HEK293 (cell line): ENCODE data around the gene MRAP2.

Experiments used
- CTCF ChIA-PET: fragments of 350-600 bp; formaldehyde crosslinking; extraction: SDS; loops from one replicate; lab custom pipeline; 2021; ENCODE audit warnings: antibody characterized with exemption; lab: Yijun Ruan, JAX
- POLR2A ChIA-PET: fragments of 300-600 bp; formaldehyde crosslinking; extraction: SDS; loops from one replicate; lab custom pipeline; 2020; ENCODE audit warnings: antibody characterized with exemption, inconsistent platforms; lab: Yijun Ruan, JAX
- H3K27ac ChIP-seq: fragments of 200-500 bp; sonication (Bioruptor generic); 2 replicates; pipeline ENCODE4 v1.5.1; 2014; ENCODE audit warnings: low read depth, low read length, control low read depth, inconsistent platforms; ENCODE audit errors: extremely low read depth
- H3K36me3 ChIP-seq, 2 experiments: fragments of 200-500 bp in 1 of 2; sonication (Bioruptor generic) in 1 of 2; 1 replicate in 1 of 2; 2 replicates in 1 of 2; pipeline ENCODE4 v1.5.1; 2014 to 2017; ENCODE audit warnings: inconsistent platforms in 2 of 2, low read length in 2 of 2; ENCODE audit not compliant: control insufficient read depth in 2 of 2, insufficient read depth in 1 of 2
- H3K4me1 ChIP-seq: fragments of 200-500 bp; sonication (Bioruptor generic); 2 replicates; pipeline ENCODE4 v1.5.1; 2014; ENCODE audit warnings: mild to moderate bottlenecking, low read length, inconsistent platforms; ENCODE audit not compliant: control insufficient read depth, insufficient read depth
- H3K4me3 ChIP-seq: 2 replicates; pipeline ENCODE4 v1.5.1; 2011; ENCODE audit warnings: low read depth, mild to moderate bottlenecking, control low read depth, low read length, moderate library complexity
- H3K9me3 ChIP-seq: fragments of 200-500 bp; sonication (Bioruptor generic); 2 replicates; pipeline ENCODE4 v1.5.1; 2014; ENCODE audit warnings: low read depth, low read length, inconsistent platforms; ENCODE audit not compliant: control insufficient read depth, insufficient read depth
- AEBP2 ChIP-seq: fragments of 450-650 bp; formaldehyde crosslinking; IDR thresholded peaks from 2 replicates; pipeline ENCODE4 v1.5.1; 2016; ENCODE audit warnings: missing biosample characterization, missing genetic modification characterization, borderline replicate concordance
- HOXD13 ChIP-seq: sonication (generic); formaldehyde crosslinking; IDR thresholded peaks from 2 replicates; pipeline ENCODE4 v1.8.0; 2022; ENCODE audit warnings: missing genetic modification reagents, borderline replicate concordance
- KLF16 ChIP-seq: fragments of 450-650 bp; formaldehyde crosslinking; IDR thresholded peaks from 2 replicates; pipeline ENCODE4 v1.5.1; 2017; ENCODE audit warnings: missing biosample characterization, missing genetic modification characterization
- KLF17 ChIP-seq: fragments of 450-650 bp; formaldehyde crosslinking; IDR thresholded peaks from 2 replicates; pipeline ENCODE4 v1.5.1; 2016; ENCODE audit warnings: missing biosample characterization, missing genetic modification characterization
- OSR2 ChIP-seq: fragments of 450-650 bp; formaldehyde crosslinking; IDR thresholded peaks from 2 replicates; pipeline ENCODE4 v1.5.1; 2016; ENCODE audit warnings: missing biosample characterization, missing genetic modification characterization
- SALL2 ChIP-seq: fragments of 450-650 bp; formaldehyde crosslinking; IDR thresholded peaks from 2 replicates; pipeline ENCODE4 v1.5.0; 2017; ENCODE audit warnings: missing biosample characterization, mild to moderate bottlenecking, missing genetic modification characterization, borderline replicate concordance
- SETDB1 ChIP-seq: IDR thresholded peaks from one replicate; pipeline ENCODE4 v1.6.1; 2017; ENCODE audit warnings: mild to moderate bottlenecking, low read length, moderate library complexity, mixed read lengths; ENCODE audit not compliant: insufficient read length
- WT1 ChIP-seq: fragments of 450-650 bp; formaldehyde crosslinking; IDR thresholded peaks from 2 replicates; pipeline ENCODE4 v1.5.1; 2016; ENCODE audit warnings: missing biosample characterization, missing genetic modification characterization
- ZBTB20 ChIP-seq: fragments of 450-650 bp; formaldehyde crosslinking; IDR thresholded peaks from 2 replicates; pipeline ENCODE4 v1.5.1; 2016; ENCODE audit warnings: missing biosample characterization, missing genetic modification characterization
- ZFP37 ChIP-seq: fragments of 450-650 bp; formaldehyde crosslinking; IDR thresholded peaks from 2 replicates; pipeline ENCODE4 v1.5.1; 2016; ENCODE audit warnings: missing biosample characterization, missing genetic modification characterization
- ZFP41 ChIP-seq: fragments of 450-650 bp; formaldehyde crosslinking; IDR thresholded peaks from 2 replicates; pipeline ENCODE4 v1.5.1; 2016; ENCODE audit warnings: missing biosample characterization, missing genetic modification characterization, borderline replicate concordance
- ZIC2 ChIP-seq: fragments of 450-650 bp; formaldehyde crosslinking; IDR thresholded peaks from 2 replicates; pipeline ENCODE4 v1.5.1; 2016; ENCODE audit warnings: missing biosample characterization, missing genetic modification characterization
- ZNF10 ChIP-seq: fragments of 450-650 bp; formaldehyde crosslinking; IDR thresholded peaks from 2 replicates; pipeline ENCODE4 v1.5.1; 2017; ENCODE audit warnings: missing biosample characterization, missing genetic modification characterization
- ZNF132 ChIP-seq: fragments of 450-650 bp; formaldehyde crosslinking; IDR thresholded peaks from 2 replicates; pipeline ENCODE4 v1.5.1; 2017; ENCODE audit warnings: missing biosample characterization, missing genetic modification characterization, borderline replicate concordance
- ZNF138 ChIP-seq: fragments of 450-650 bp; formaldehyde crosslinking; IDR thresholded peaks from 2 replicates; pipeline ENCODE4 v1.5.1; 2016; ENCODE audit warnings: missing biosample characterization, missing genetic modification characterization, borderline replicate concordance
- ZNF157 ChIP-seq: fragments of 450-650 bp; formaldehyde crosslinking; IDR thresholded peaks from 2 replicates; pipeline ENCODE4 v1.5.1; 2016; ENCODE audit warnings: missing biosample characterization, missing genetic modification characterization
- ZNF211 ChIP-seq: fragments of 450-650 bp; formaldehyde crosslinking; IDR thresholded peaks from 2 replicates; pipeline ENCODE4 v1.5.1; 2016; ENCODE audit warnings: low read depth, missing biosample characterization, missing genetic modification characterization
- ZNF292 ChIP-seq: fragments of 450-650 bp; formaldehyde crosslinking; IDR thresholded peaks from 2 replicates; pipeline ENCODE4 v1.5.1; 2016; ENCODE audit warnings: low read depth, missing biosample characterization, missing genetic modification characterization, borderline replicate concordance
- ZNF302 ChIP-seq: fragments of 450-650 bp; formaldehyde crosslinking; IDR thresholded peaks from 2 replicates; pipeline ENCODE4 v1.5.1; 2016; ENCODE audit warnings: missing biosample characterization, missing genetic modification characterization, low read depth
- ZNF335 ChIP-seq: fragments of 450-650 bp; formaldehyde crosslinking; conservative IDR thresholded peaks from 2 replicates; pipeline ENCODE4 v1.5.1; 2016; ENCODE audit warnings: missing biosample characterization, missing genetic modification characterization
- ZNF350 ChIP-seq: fragments of 450-650 bp; formaldehyde crosslinking; IDR thresholded peaks from 2 replicates; pipeline ENCODE4 v1.5.0; 2017; ENCODE audit warnings: missing biosample characterization, mild to moderate bottlenecking, missing genetic modification characterization
- ZNF354C ChIP-seq: fragments of 450-650 bp; formaldehyde crosslinking; IDR thresholded peaks from 2 replicates; pipeline ENCODE4 v1.5.1; 2016; ENCODE audit warnings: missing biosample characterization, missing genetic modification characterization, low read depth, borderline replicate concordance
- ZNF510 ChIP-seq: fragments of 450-650 bp; formaldehyde crosslinking; IDR thresholded peaks from 2 replicates; pipeline ENCODE4 v1.5.1; 2018; ENCODE audit warnings: mild to moderate bottlenecking, missing genetic modification characterization, missing biosample characterization; ENCODE audit not compliant: insufficient replicate concordance
- ZNF514 ChIP-seq: fragments of 450-650 bp; formaldehyde crosslinking; IDR thresholded peaks from 2 replicates; pipeline ENCODE4 v1.5.1; 2016; ENCODE audit warnings: missing biosample characterization, missing genetic modification characterization
- ZNF544 ChIP-seq: fragments of 450-650 bp; formaldehyde crosslinking; IDR thresholded peaks from 2 replicates; pipeline ENCODE4 v1.5.0; 2017; ENCODE audit warnings: missing biosample characterization, missing genetic modification characterization
- ZNF549 ChIP-seq: fragments of 450-650 bp; IDR thresholded peaks from 2 replicates; pipeline ENCODE4 v1.5.1; 2018; ENCODE audit warnings: missing biosample characterization, missing genetic modification characterization, mild to moderate bottlenecking, inconsistent platforms, moderate library complexity
- ZNF660 ChIP-seq: fragments of 450-650 bp; IDR thresholded peaks from 2 replicates; pipeline ENCODE4 v1.5.1; 2018; ENCODE audit warnings: missing biosample characterization, mild to moderate bottlenecking, missing genetic modification characterization
- ZNF707 ChIP-seq: fragments of 450-650 bp; formaldehyde crosslinking; IDR thresholded peaks from 2 replicates; pipeline ENCODE4 v1.5.1; 2016; ENCODE audit warnings: missing biosample characterization, missing genetic modification characterization
- ZNF791 ChIP-seq: fragments of 450-650 bp; formaldehyde crosslinking; IDR thresholded peaks from 2 replicates; pipeline ENCODE4 v1.5.1; 2016; ENCODE audit warnings: missing biosample characterization, missing genetic modification characterization
- ZSCAN16 ChIP-seq: fragments of 450-650 bp; formaldehyde crosslinking; IDR thresholded peaks from 2 replicates; pipeline ENCODE4 v1.5.1; 2016; ENCODE audit warnings: missing biosample characterization, missing genetic modification characterization
- ZSCAN23 ChIP-seq: fragments of 450-650 bp; formaldehyde crosslinking; IDR thresholded peaks from 2 replicates; pipeline ENCODE4 v1.5.1; 2016; ENCODE audit warnings: missing biosample characterization, missing genetic modification characterization
- ZXDB ChIP-seq: fragments of 450-650 bp; formaldehyde crosslinking; IDR thresholded peaks from 2 replicates; pipeline ENCODE4 v1.5.1; 2016; ENCODE audit warnings: missing biosample characterization, missing genetic modification characterization

MRAP2 gene

GRCh38 chr6:84059082-84059481, 25.5 kb downstream of the MRAP2 start:
- Histone ChIP-seq H3K36me3 (no peaks in the 10 kb centered on the region), H3K4me3 (no peak overlapping the region), H3K9me3 (no peaks in the 10 kb centered on the region), H3K27ac (no peak overlapping the region), H3K4me1 (no peaks in the 10 kb centered on the region)
- CTCF ChIA-PET: interaction anchor here (0.6 kb wide), 1 partner anchor 38 kb away, joined by 3 read pairs; no protein-coding TSS in a partner anchor
- TF ChIP-seq ZNF350 (tag by site-specific recombination) (peak; percentile 68; the same call in 1 of the 2 replicates), KLF17 (tag by site-specific recombination) (no peak), ZNF544 (no peak), ZSCAN16 (tag by site-specific recombination) (no peak), ZNF549 (tag by site-specific recombination) (peak; percentile 16; the same call in 1 of the 2 replicates), ZNF211 (tag by site-specific recombination) (no peak), ZNF132 (tag by site-specific recombination) (no peak)
- POLR2A ChIA-PET: interaction anchor here (0.6 kb wide), 1 partner anchor 13 kb away, joined by 7 read pairs; no protein-coding TSS in a partner anchor

- CTCF ChIA-PET: no interaction called here
- POLR2A ChIA-PET: no interaction called here
- Histone ChIP-seq H3K4me1 (no peaks in the 10 kb centered on the region), H3K36me3 (no peaks in the 10 kb centered on the region), H3K27ac (no peak overlapping the region), H3K4me3 (no peak overlapping the region), H3K9me3 (no peaks in the 10 kb centered on the region)
- TF ChIP-seq ZNF660 (tag by site-specific recombination): no peak
- no peak for TF ChIP-seq SALL2
- no peak for TF ChIP-seq KLF16 (tag by site-specific recombination)
- no peak for TF ChIP-seq WT1 (tag by site-specific recombination)
- TF ChIP-seq OSR2 (tag by site-specific recombination): no peak
- no peak for TF ChIP-seq HOXD13 (CRISPR knock-in tag)
- no peak for TF ChIP-seq ZFP37 (tag by site-specific recombination)
- TF ChIP-seq ZFP41 (tag by site-specific recombination): no peak
- TF ChIP-seq ZBTB20 (tag by site-specific recombination): no peak
- no peak for TF ChIP-seq ZNF514 (tag by site-specific recombination)
- no peak for TF ChIP-seq ZNF138 (tag by site-specific recombination)
- TF ChIP-seq ZNF292 (tag by site-specific recombination): no peak
- no peak for TF ChIP-seq ZSCAN23
- no peak for TF ChIP-seq ZNF354C (tag by site-specific recombination)
- no peak for TF ChIP-seq ZXDB (tag by site-specific recombination)
- TF ChIP-seq, all 188 proteins: peak for 0
Observed at GRCh38 chr6:84061174-84061573, 27.6 kb downstream of the MRAP2 start.

- POLR2A ChIA-PET: no interaction called here
- H3K27ac ChIP-seq: no peak overlapping the region
- TF ChIP-seq SETDB1 (no peak), ZNF302 (no peak), AEBP2 (tag by site-specific recombination) (no peak), ZNF510 (no peak), ZNF10 (tag by site-specific recombination) (no peak), ZNF707 (no peak), ZNF157 (tag by site-specific recombination) (no peak), ZNF335 (tag by site-specific recombination) (no peak), ZNF791 (tag by site-specific recombination) (no peak), ZIC2 (tag by site-specific recombination) (no peak)
- TF ChIP-seq, all 188 proteins: peak for 0
Observed at GRCh38 chr6:84061613-84062398, 28.2 kb downstream of the MRAP2 start.

More at GRCh38 chr6:84061613-84062398, 28.2 kb downstream of the MRAP2 start:
- Histone ChIP-seq H3K4me3 (no peak overlapping the region), H3K36me3 (no peaks in the 10 kb centered on the region), H3K9me3 (no peaks in the 10 kb centered on the region), H3K4me1 (no peaks in the 10 kb centered on the region)
- CTCF ChIA-PET: interaction anchor here (0.6 kb wide), 1 partner anchor 163 kb away, joined by 3 read pairs; no protein-coding TSS in a partner anchor
